ENCODE measurements around the gene GBX1.

The GBX1 gene

GRCh38 chr7:151202836-151203235 lies 35.3 kb upstream of the GBX1 start:
- no peak for DNase-seq (ENCODE audit: low read depth)
- no peak overlapping the region for H3K4me3 ChIP-seq (ENCODE audit: low read depth, low read length)
- no peak for TF ChIP-seq CTCF (conservative IDR thresholded peaks at IDR 0.05; ENCODE audit: low read depth, low read length)

- TF ChIP-seq CTCF (conservative IDR thresholded peaks at IDR 0.05; ENCODE audit: low read depth, low read length): no peak
- no peak for DNase-seq (ENCODE audit: low read depth)
Observed at GRCh38 chr7:151201751-151202150, 34.3 kb upstream of the GBX1 start.

GRCh38 chr7:151201344-151201743 lies 33.9 kb upstream of the GBX1 start:
- H3K4me3 ChIP-seq (ENCODE audit: low read depth, low read length): no peak overlapping the region
- no peak for TF ChIP-seq CTCF (conservative IDR thresholded peaks at IDR 0.05; ENCODE audit: low read depth, low read length)
- DNase-seq (ENCODE audit: low read depth): no peak

More at GRCh38 chr7:151201751-151202150, 34.3 kb upstream of the GBX1 start:
- H3K4me3 ChIP-seq (ENCODE audit: low read depth, low read length): no peak overlapping the region

GRCh38 chr7:151198945-151199848 lies 31.7 kb upstream of the GBX1 start:
- no peak for DNase-seq (ENCODE audit: low read depth)
- no peak overlapping the region for H3K4me3 ChIP-seq (ENCODE audit: low read depth, low read length)
- TF ChIP-seq CTCF (conservative IDR thresholded peaks at IDR 0.05; ENCODE audit: low read depth, low read length): no peak

GRCh38 chr7:151197932-151198331 lies 30.4 kb upstream of the GBX1 start:
- H3K4me3 ChIP-seq (ENCODE audit: low read depth, low read length): no peak overlapping the region
- DNase-seq (ENCODE audit: low read depth): no peak
- no peak for TF ChIP-seq CTCF (conservative IDR thresholded peaks at IDR 0.05; ENCODE audit: low read depth, low read length)

- DNase-seq (ENCODE audit: low read depth): no peak
- TF ChIP-seq CTCF (conservative IDR thresholded peaks at IDR 0.05; ENCODE audit: low read depth, low read length): no peak
Observed at GRCh38 chr7:151195616-151196450, 28.3 kb upstream of the GBX1 start.

More at GRCh38 chr7:151195616-151196450, 28.3 kb upstream of the GBX1 start:
- no peak overlapping the region for H3K4me3 ChIP-seq (ENCODE audit: low read depth, low read length)

All from choroid plexus epithelial cell (primary cell).